Skeletal muscle satellite cell (primary cell): ENCODE results near the gene PCDHGA12.
"Not testable (repeated sequence)": the region's sequence is repeated elsewhere in the genome, so short reads cannot be mapped to it uniquely, and the experiment has no call there.

Source experiments
- H3K27me3 ChIP-seq: 2 replicates; pipeline ENCODE4 v1.7.0; 2013; ENCODE audit warnings: low read length; ENCODE audit not compliant: control insufficient read depth, insufficient read depth
- H3K36me3 ChIP-seq: 2 replicates; pipeline ENCODE4 v1.7.0; 2013; ENCODE audit warnings: mild to moderate bottlenecking, control low read depth, low read length; ENCODE audit not compliant: insufficient read depth
- H3K4me1 ChIP-seq: 2 replicates; pipeline ENCODE4 v1.7.0; 2013; ENCODE audit warnings: low read length; ENCODE audit not compliant: control insufficient read depth, insufficient read depth
- H3K4me2 ChIP-seq: 2 replicates; pipeline ENCODE4 v1.7.0; 2013; ENCODE audit warnings: mild to moderate bottlenecking, low read length
- H3K4me3 ChIP-seq: 2 replicates; pipeline ENCODE4 v1.7.0; 2013; ENCODE audit warnings: low read length
- H3K9ac ChIP-seq: 2 replicates; pipeline ENCODE4 v1.7.0; 2013; ENCODE audit warnings: mild to moderate bottlenecking, low read depth, low read length, moderate library complexity
- H3K9me3 ChIP-seq: replicated peaks from 2 replicates; pipeline ENCODE4 v1.7.0; 2013; ENCODE audit warnings: mild to moderate bottlenecking, control low read depth, low read length

PCDHGA12 gene

GRCh38 chr5:141394401-141395187 is 35.7 kb upstream of the PCDHGA12 start:
- not testable (repeated sequence) for H3K4me2 ChIP-seq, H3K36me3 ChIP-seq, H3K4me3 ChIP-seq, H3K9ac ChIP-seq, H3K4me1 ChIP-seq, H3K27me3 ChIP-seq
- H3K9me3 ChIP-seq, result peaks cover 38% of the 10 kb centered on the region

- H3K4me3 ChIP-seq, result peak within 1 kb of the TSS; percentile 72
- not testable (repeated sequence) for H3K27me3 ChIP-seq, H3K36me3 ChIP-seq, H3K4me1 ChIP-seq
- H3K4me2 ChIP-seq, result peak within 1 kb of the TSS; percentile 74
- H3K9ac ChIP-seq, result peak within 1 kb of the TSS; percentile 62
- H3K9me3 ChIP-seq, result peaks cover 43% of the 10 kb centered on the region
Measured at GRCh38 chr5:141397756-141398551, 32.4 kb upstream of the PCDHGA12 start, which contains the start of gene PCDHGB5. Gene PCDHGB5 (plus strand): TSS chr5:141397947. CDS start chr5:141398128, 181 bp downstream.

GRCh38 chr5:141398608-141399007 is 31.7 kb upstream of the PCDHGA12 start:
- Histone ChIP-seq H3K4me3 (peak overlapping the region; percentile 26), H3K27me3 (no peaks in the 10 kb centered on the region), H3K9me3 (peaks cover 44% of the 10 kb centered on the region), H3K9ac (no peak overlapping the region), H3K4me2 (peak overlapping the region; percentile 42), H3K4me1 (no peaks in the 10 kb centered on the region), H3K36me3 (peaks cover 5% of the 10 kb centered on the region)

- no peaks in the 10 kb centered on the region for H3K4me1 ChIP-seq
- H3K4me2 ChIP-seq, result peak overlapping the region; percentile 15
- peaks cover 5% of the 10 kb centered on the region for H3K36me3 ChIP-seq
- no peak overlapping the region for H3K9ac ChIP-seq
- H3K9me3 ChIP-seq, result peaks cover 47% of the 10 kb centered on the region
- peak overlapping the region; percentile 56 for H3K4me3 ChIP-seq
- H3K27me3 ChIP-seq, result no peaks in the 10 kb centered on the region
Measured at GRCh38 chr5:141399555-141400258, 30.6 kb upstream of the PCDHGA12 start.

GRCh38 chr5:141402553-141403243 is 27.6 kb upstream of the PCDHGA12 start, which contains the start of gene PCDHGA9:
Gene PCDHGA9 (plus strand): TSS chr5:141402778. CDS start chr5:141402953, 175 bp downstream.
- Histone ChIP-seq H3K9me3 (peaks cover 49% of the 10 kb centered on the region), H3K27me3 (no peaks in the 10 kb centered on the region), H3K4me1 (no peaks in the 10 kb centered on the region), H3K9ac (no peak within 1 kb of the TSS), H3K36me3 (peaks cover 5% of the 10 kb centered on the region), H3K4me2 (peak within 1 kb of the TSS; percentile 67), H3K4me3 (peak within 1 kb of the TSS; percentile 60)

- Histone ChIP-seq H3K4me1 (no peaks in the 10 kb centered on the region), H3K9me3 (peaks cover 49% of the 10 kb centered on the region), H3K4me2 (no peak overlapping the region), H3K27me3 (no peaks in the 10 kb centered on the region), H3K36me3 (peaks cover 5% of the 10 kb centered on the region), H3K9ac (no peak overlapping the region), H3K4me3 (peak overlapping the region; percentile 60)
Measured at GRCh38 chr5:141403387-141403786, 26.9 kb upstream of the PCDHGA12 start.

- not testable (repeated sequence) for H3K4me1 ChIP-seq, H3K36me3 ChIP-seq, H3K27me3 ChIP-seq, H3K9ac ChIP-seq, H3K4me2 ChIP-seq
- peak within 1 kb of the TSS; percentile 53 for H3K4me3 ChIP-seq
- peaks cover 46% of the 10 kb centered on the region for H3K9me3 ChIP-seq
Measured at GRCh38 chr5:141407790-141408505, 22.4 kb upstream of the PCDHGA12 start, which contains the start of gene PCDHGB6. Gene PCDHGB6 (plus strand): TSS chr5:141408021. CDS start chr5:141408203, 182 bp downstream.

GRCh38 chr5:141409598-141410306 is 20.6 kb upstream of the PCDHGA12 start:
- H3K36me3 ChIP-seq, result peaks cover 13% of the 10 kb centered on the region
- H3K4me2 ChIP-seq, result no peak overlapping the region
- H3K27me3 ChIP-seq, result no peaks in the 10 kb centered on the region
- H3K9ac ChIP-seq, result no peak overlapping the region
- no peak overlapping the region for H3K4me3 ChIP-seq
- no peaks in the 10 kb centered on the region for H3K4me1 ChIP-seq
- peaks cover 45% of the 10 kb centered on the region for H3K9me3 ChIP-seq

- peaks cover 13% of the 10 kb centered on the region for H3K36me3 ChIP-seq
- no peak overlapping the region for H3K4me3 ChIP-seq
- H3K4me2 ChIP-seq, result no peak overlapping the region
- no peak overlapping the region for H3K9ac ChIP-seq
- no peaks in the 10 kb centered on the region for H3K27me3 ChIP-seq
- H3K4me1 ChIP-seq, result no peaks in the 10 kb centered on the region
- peaks cover 41% of the 10 kb centered on the region for H3K9me3 ChIP-seq
Measured at GRCh38 chr5:141411575-141411974, 18.7 kb upstream of the PCDHGA12 start.
